ENCODE results near the gene OSGEP.

DNA sequence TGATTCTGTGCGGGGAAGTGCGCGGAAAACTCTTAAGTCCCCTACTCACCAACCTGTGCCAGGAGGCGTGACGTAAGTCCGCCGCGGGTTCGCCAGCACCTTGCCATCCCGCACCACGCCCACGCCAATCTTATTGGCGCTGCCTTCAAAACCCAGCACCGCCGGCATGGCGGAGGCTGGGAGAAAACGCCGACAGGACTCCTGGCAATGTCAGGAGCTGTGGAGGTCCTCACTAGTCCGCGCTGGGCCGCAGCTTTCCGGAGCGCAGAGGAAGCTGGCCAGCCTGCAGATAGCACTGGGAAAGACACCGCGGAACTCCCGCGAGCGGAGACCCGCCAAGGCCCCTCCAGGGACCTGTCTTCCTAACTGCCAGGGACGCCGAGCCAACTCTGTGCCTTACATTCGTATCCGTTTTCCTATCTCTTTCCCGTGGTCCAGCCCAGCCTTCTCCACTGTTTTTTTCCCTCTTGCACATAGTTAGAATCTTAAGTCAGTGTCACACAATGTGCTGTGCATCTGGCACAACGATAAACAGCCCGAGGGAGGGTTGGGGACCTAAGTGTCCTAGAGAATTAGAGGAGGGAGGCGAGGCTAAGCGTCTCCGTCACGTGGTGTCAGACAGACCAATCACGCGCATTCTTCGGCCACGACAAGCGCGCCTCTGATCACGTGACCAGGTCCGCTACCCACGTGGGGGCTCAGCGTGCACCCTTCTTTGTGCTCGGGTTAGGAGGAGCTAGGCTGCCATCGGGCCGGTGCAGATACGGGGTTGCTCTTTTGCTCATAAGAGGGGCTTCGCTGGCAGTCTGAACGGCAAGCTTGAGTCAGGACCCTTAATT, at the start of gene OSGEP, which contains the start of gene APEX1:
- TF ChIP-seq, protein P1, sequence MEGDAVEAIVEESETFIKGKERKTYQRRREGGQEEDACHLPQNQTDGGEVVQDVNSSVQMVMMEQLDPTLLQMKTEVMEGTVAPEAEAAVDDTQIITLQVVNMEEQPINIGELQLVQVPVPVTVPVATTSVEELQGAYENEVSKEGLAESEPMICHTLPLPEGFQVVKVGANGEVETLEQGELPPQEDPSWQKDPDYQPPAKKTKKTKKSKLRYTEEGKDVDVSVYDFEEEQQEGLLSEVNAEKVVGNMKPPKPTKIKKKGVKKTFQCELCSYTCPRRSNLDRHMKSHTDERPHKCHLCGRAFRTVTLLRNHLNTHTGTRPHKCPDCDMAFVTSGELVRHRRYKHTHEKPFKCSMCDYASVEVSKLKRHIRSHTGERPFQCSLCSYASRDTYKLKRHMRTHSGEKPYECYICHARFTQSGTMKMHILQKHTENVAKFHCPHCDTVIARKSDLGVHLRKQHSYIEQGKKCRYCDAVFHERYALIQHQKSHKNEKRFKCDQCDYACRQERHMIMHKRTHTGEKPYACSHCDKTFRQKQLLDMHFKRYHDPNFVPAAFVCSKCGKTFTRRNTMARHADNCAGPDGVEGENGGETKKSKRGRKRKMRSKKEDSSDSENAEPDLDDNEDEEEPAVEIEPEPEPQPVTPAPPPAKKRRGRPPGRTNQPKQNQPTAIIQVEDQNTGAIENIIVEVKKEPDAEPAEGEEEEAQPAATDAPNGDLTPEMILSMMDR (IDR thresholded peaks at IDR 0.05) = no peak
- TF ChIP-seq EP300 (IDR thresholded peaks at IDR 0.05) (peak in 1 of 4 donors; percentile 3), POLR2A (IDR thresholded peaks at IDR 0.05) (peak; percentile 81 to 82)

All from sigmoid colon (tissue), 4 donors.